SIG-M5 (cell line): ENCODE measurements around the gene HSPA14.
"Not testable (repeated sequence)": the region's sequence is repeated elsewhere in the genome, so short reads cannot be mapped to it uniquely, and the experiment has no call there.

Experiments used
- DNase-seq: peaks from one replicate; lab custom pipeline; 2025; lab: John Stamatoyannopoulos, UW

HSPA14 gene

DNA sequence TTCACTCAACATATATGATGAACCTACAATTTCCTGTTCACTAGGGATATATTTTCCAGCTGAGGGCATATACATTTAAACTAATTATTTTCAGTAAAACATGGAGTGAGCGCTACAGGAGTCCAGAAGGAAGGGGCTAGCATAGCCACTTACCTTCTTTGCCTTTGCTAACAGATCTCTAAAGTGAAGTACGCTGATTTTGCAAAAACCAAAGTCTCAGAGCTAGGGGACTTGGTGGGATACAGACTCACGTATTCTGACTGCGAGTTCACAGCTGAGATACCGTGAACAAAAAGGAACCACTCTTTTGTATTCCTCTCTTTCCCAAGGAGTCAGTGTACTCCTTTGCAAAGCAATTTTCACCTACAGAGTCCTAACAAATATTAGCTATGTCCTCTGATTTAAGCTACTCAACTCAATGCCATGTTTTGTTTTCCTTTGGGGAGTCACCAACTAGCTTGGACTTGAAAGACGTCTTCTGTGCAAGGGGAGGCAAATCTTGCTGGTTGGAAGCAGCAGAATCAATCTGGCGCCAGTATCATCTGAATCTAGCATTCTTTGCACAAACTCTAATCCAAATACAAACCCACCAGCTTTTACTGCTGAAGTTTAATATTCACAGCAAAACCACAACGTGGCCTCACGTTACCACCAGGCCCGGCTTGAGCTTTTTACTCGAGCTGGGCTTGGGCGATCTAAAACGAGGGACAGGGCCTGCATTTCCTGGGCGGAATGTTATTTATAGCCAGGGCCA lies 926 bp upstream of the HSPA14 start:
- no peak for DNase-seq

DNA sequence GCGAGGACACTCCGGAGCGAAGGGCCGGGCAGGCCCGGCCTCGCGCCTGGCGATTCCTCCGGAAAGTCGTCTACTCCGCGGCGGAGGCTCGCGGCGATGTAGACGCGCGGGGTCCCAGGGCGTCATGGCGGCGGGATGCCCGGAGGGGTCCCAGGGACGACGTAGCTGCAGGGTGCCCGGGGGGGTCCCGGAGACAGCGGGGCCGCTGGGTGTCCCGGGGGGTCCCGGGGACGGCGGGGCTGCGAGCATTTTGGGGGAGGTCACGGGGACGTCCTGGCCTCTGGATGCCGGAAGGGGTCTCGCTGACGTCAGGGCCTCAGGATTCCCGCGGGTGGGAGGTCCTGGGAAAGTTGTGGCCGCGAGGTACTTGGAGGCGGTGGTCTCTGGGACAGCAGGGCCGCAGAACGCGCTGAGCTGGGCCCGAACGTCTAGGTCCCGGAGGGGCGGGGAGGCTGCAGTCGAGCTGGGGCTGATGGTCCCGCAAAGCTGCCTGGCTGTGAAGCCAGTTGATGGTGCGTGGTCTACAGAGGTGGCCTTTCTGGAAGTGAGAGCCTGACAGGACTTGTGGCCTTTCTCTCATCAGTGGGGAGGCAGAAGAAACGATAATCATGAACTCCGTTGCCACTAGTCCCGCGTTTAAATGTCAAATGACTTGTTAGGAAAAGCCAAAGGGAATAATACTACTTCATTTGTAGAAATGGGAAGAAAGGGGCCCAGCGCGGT lies 637 bp downstream of the HSPA14 start:
- no peak for DNase-seq

DNA sequence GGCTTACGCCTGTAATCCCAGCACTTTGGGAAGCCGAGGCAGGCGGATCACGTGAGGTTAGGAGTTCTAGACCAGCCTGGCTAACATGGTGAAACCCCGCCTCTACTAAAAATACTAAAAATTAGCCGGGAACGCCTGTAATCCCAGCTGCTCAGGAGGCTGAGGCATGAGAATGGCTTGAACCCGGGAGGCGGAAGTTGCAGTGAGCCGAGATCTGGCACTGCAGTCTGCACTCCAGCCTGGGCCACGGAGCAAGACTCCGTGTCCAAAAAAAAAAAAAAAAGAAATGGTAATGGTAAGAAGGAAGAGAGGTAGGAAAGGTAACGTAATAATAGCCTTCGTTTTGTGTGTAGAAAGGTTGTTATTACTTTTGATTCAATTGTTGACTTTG lies 1.2 kb downstream of the HSPA14 start:
- DNase-seq, result no peak

DNA sequence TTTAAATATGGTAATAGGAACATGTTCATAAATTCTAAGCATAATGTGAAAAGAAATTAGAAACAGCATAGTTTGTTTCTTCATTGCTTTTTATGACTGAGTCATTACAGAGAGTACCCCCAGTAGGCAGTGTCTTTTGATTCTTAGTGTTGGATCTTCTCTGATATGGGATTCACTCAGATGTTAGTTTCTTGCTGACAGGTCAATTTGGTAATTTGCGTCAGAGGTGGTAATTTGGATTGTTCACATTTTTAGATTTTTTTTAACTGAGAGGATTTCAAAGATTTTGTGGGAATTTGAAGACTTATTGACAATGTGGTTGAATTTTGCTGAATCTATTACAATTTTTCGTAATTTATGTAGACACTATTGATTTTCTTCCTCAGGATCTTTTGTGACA lies 2.1 kb downstream of the HSPA14 start:
- no peak for DNase-seq

DNA sequence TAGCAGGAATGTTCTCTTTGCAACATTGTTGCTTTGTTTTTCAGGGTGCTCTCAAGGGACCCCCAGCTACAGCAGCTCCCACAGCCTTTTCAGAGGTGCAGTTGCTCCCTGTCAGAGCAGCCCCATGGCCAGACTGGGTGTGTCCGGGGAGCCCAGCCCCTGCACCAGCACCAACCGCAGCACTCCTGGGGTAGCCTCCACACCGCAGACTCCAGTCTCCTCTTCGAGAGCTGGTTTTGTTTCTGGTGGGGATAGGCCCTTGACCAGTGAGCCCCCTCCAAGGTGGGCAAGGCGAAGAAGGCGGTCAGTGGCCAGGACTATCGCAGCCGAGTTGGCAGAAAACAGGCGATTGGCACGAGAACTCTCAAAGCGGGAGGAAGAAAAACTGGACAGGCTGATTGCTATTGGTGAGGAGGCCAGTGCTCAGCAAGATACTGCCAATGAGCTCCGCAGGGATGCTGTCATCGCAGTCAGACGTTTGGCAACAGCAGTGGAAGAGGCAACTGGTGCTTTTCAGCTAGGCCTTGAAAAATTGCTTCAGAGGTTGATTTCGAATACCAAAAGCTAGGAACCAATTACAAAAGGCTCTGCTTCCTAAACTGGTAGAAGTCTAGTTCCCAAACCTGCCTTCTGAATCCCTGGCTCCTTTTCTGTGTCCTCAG lies 5.4 kb downstream of the HSPA14 start:
- DNase-seq, result no peak

GRCh38 chr10:14844948-14845347 lies 6.8 kb downstream of the HSPA14 start:
- no peak for DNase-seq

DNA sequence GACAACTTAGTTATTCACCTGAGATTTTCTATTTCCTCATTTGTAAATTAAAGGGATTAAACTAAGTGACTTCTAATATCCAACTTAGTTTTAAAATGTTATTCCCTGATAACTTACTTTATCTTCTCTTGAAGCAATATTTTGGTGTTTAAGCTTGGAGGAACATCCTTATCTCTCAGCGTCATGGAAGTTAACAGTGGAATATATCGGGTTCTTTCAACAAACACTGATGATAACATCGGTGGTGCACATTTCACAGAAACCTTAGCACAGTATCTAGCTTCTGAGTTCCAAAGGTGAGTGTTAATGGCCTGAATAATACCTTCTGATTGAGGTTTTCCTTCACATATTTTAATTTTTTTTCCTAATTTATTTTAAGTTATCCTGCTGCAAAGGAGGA lies 14.1 kb downstream of the HSPA14 start:
- no peak for DNase-seq

GRCh38 chr10:14855453-14855852 lies 17.3 kb downstream of the HSPA14 start:
- no peak for DNase-seq

DNA sequence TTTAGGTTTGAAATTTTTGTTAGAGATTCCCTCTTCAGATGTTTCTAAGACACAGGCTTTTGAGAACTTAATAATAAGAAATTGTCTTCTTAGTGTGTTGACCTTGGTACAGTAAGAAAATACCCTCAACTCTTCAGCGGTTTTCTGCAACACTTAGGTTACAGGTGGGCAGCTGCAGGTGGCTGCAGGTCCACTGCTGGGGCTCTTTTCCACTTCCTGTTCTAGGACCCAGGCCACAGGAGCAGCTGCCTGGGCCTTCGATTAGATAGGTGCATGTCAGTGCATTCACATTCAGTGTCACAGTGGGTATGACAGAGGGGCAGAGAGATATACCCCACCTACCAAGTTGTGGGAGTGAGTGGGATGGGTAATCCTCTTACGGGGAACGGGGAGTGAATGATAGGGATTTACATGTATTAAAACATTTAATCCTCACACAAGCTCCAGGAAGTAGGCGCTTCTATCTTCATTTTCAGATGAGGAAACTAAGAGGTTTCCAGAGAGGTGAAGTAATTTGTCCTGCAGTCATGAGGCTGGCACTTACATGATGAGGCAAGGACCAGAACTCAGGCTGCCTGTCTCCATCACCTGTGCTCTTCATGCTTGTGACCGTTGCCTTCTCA lies 20.3 kb downstream of the HSPA14 start:
- DNase-seq, result no peak

DNA sequence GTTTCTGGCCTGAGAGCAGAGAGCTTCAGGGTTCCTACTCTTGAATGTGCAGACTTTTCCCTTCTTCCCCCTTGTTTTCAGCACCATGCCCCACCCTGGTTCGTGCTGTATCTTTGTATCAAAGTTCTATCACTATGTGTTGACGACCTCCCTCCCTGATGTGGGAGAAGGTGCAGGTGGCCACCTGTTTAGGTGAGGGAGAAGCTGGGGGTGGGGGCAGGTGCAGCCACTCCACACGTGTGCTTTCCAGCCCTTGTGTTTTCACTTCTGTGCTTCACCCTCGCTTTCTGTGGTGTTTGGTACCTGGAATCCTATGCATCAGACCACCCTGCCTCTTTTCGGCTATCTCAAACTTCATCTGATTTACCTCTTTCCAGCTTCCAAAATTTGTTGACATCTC lies 20.9 kb downstream of the HSPA14 start:
- no peak for DNase-seq

GRCh38 chr10:14859775-14860174 lies 21.7 kb downstream of the HSPA14 start:
- no peak for DNase-seq

GRCh38 chr10:14860791-14861190 lies 22.7 kb downstream of the HSPA14 start:
- DNase-seq, result no peak

GRCh38 chr10:14864466-14864865 lies 26.4 kb downstream of the HSPA14 start:
- DNase-seq, result not testable (repeated sequence)

DNA sequence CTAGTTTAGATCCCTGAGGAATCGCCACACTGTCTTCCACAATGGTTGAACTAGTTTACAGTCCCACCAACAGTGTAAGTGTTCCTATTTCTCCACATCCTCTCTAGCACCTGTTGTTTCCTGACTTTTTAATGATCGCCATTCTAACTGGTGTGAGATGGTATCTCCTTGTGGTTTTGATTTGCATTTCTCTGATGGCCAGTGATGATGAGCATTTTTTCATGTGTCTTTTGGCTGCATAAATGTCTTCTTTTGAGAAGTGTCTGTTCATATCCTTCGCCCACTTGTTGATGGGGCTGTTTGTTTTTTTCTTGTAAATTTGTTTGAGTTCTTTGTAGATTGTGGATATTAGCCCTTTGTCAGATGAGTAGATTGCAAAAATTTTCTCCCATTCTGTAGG lies 26.8 kb downstream of the HSPA14 start:
- not testable (repeated sequence) for DNase-seq

GRCh38 chr10:14873090-14873760 lies 35.1 kb downstream of the HSPA14 start:
- DNase-seq, result no peak

DNA sequence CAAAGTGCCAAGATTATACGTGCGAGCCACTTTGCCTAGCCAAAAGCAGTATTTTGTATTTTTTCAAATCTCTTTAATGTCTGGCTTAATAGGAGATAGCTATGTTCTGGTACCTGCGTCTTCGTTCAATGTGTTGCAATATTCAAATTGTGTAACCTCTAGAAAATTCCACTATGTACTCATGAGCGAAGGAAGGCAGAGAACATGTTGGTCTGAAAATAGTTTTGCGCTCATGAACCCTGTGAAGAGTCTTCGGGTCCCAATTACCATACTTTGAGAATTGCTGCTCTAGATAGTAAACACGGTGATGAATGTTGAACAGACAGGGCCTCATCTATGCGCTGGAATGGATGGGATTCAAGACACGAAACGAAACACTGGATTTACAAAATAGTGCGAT lies 37.8 kb downstream of the HSPA14 start:
- DNase-seq, result no peak

DNA sequence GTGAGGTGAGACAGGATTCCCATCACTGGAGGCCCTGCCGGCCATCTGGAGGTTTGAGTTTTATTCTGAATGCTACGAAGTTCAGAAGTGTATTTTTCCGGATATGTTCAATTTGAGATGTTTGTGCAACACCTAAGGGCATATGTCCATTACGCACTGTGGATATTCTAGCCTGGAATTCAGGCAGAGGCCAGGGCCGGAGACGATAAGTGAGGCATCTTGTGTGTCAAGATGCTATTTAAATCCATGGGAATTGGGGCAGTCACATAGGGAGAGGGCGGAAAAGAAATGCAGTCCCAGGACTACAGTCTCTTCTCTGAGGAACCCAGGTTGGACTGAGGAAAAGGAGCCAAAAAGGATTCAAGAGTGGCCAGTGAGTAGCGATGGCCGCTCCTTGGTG lies 38.7 kb downstream of the HSPA14 start:
- DNase-seq, result no peak

GRCh38 chr10:14878266-14879123 lies 40.4 kb downstream of the HSPA14 start, which contains the start of gene SUV39H2:
SUV39H2 (plus strand) TSS chr10:14878866; CDS start chr10:14878889, 23 bp downstream.
- peak; percentile 36 for DNase-seq

- DNase-seq, result no peak
Measured at GRCh38 chr10:14879124-14879927, 41.2 kb downstream of the HSPA14 start.

GRCh38 chr10:14879928-14880193 lies 41.8 kb downstream of the HSPA14 start:
- DNase-seq, result no peak
